SW 1271 (cell line): ENCODE measurements around the gene PROM1.

Source experiments
- DNase-seq, 2 experiments: peaks; one replicate each; lab custom pipeline; 2025; lab: John Stamatoyannopoulos, UW

PROM1 gene, protein sequence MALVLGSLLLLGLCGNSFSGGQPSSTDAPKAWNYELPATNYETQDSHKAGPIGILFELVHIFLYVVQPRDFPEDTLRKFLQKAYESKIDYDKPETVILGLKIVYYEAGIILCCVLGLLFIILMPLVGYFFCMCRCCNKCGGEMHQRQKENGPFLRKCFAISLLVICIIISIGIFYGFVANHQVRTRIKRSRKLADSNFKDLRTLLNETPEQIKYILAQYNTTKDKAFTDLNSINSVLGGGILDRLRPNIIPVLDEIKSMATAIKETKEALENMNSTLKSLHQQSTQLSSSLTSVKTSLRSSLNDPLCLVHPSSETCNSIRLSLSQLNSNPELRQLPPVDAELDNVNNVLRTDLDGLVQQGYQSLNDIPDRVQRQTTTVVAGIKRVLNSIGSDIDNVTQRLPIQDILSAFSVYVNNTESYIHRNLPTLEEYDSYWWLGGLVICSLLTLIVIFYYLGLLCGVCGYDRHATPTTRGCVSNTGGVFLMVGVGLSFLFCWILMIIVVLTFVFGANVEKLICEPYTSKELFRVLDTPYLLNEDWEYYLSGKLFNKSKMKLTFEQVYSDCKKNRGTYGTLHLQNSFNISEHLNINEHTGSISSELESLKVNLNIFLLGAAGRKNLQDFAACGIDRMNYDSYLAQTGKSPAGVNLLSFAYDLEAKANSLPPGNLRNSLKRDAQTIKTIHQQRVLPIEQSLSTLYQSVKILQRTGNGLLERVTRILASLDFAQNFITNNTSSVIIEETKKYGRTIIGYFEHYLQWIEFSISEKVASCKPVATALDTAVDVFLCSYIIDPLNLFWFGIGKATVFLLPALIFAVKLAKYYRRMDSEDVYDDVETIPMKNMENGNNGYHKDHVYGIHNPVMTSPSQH

GRCh38 chr4:16083241-16084191 lies at the start of gene PROM1:
Gene PROM1, minus strand, starts transcription at chr4:16084023. Its CDS starts 8,117 bp downstream, at chr4:16075906.
- no peak for DNase-seq

- no peak for DNase-seq
Measured at GRCh38 chr4:16133406-16133805, 49.6 kb upstream of the PROM1 start.

DNA sequence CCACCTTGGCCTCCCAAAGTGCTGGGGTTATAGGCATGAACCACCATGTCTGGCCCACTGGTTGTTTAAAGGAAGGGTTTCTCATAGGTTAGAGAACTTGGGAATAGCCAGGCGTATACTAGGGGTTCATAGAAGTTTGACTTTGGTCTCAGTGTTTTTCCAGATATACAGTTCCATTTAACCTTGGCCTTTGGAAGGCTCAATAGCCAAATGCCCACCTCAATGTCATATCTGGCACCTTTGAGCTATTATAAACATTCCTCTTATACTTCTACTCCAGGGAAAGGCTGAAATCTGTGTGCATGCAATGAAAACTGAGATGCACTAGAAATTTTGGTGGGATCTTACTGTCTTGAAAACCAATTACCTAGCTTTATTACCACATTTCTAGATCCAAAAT lies 47.5 kb upstream of the PROM1 start:
- DNase-seq = no peak

DNA sequence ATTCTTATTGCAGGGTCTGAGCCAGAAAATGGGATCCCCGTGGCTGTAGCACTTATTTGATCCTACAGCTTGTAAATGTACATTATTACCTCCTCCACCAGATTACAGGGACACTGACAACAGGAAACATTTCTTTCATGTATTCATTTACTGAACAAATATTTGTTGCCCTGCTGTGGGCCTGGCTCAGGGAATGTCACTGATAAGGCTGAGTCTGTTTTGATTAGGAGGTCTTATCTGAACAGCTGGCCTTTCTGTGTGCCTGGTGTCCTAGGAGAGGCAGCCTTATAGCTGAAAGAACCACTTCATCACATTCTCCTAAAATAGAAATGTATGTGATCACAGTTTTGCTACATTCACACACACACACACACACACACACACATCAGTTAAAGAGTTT lies 45.5 kb upstream of the PROM1 start:
- no peak for DNase-seq

DNA sequence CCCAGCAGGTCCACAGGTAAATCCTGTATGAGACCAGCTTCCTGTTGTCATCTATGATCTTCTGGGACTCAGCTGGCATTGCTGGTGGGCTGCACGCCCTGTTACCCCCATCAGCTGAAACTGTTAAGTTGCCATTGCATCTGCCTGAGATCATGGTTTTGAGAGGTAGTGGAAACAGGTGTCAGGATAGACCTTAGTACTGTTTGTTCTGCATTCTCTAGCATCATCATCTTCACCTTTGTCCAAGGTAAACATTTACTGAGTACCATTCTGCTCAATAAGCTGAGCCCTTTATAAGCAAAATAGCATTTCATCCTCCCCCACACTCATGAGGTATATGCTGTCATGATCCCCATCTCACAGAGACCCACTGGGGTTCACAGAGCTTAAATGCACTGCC lies 42.9 kb upstream of the PROM1 start:
- no peak for DNase-seq

DNA sequence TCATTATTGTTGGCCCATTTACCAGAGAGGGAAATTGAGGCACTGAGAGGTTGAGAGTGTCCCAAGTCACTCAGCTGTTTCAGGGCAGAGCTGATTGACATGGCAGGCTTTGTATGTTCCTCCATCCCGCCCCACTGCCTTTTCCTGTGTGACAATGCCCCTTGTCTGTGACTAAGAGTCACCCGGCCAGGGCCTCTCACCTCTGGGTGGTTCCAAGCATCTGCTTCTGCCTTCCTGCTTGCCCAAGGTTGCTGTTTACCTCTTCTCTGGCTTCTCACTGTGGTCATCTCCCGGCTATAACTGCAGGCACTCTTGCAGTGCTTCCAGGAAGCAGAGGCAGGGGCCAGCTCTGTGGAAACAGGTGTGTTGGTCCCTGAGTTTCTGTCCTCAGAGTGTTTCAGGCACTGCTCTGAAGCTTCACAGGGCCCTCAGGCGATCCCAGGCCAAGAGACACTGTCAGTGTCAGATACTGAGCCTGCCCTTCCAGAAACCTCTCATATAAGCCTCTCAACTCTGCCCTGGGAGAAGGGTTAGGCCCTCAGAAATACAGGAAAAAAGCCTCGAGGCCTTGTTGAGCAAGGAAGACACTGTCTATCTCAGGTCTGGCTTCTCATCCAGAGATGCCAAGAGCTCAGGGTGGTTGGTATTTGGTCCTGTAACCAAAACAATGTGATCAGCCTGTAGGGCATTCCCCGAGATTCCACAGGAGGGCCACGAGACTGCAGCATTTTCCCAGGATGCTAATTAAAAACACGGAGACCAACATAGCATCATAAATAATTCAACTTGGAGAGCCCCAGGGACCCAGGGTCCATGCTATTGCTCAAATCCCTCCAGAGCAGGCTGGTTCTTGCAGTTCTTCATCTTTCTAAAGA lies 42.0 kb upstream of the PROM1 start:
- no peak for DNase-seq

- no peak for DNase-seq
Measured at GRCh38 chr4:16124232-16124631, 40.4 kb upstream of the PROM1 start.

- DNase-seq = no peak
Measured at GRCh38 chr4:16123356-16124084, 39.7 kb upstream of the PROM1 start.

DNA sequence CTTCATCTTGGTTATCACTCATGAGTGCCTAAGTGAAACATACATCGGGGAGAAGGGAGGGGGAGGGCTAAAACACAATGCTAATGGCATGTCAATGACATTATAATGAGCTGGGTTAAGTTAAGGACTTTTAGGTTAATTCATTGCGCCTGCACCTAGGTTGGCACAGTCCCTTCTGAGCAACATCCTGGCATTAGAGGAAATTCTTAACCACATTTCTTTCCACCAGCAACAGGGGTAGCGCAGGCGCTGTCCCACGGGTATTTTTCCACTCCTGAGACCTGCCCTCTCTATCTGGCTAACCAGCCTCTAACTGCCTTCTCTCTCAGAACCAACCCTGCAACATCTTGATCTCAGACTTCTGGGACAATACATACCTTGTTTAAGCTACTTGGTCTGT lies 39.0 kb upstream of the PROM1 start:
- no peak for DNase-seq

- no peak for DNase-seq
Measured at GRCh38 chr4:16122308-16122711, 38.5 kb upstream of the PROM1 start.

DNA sequence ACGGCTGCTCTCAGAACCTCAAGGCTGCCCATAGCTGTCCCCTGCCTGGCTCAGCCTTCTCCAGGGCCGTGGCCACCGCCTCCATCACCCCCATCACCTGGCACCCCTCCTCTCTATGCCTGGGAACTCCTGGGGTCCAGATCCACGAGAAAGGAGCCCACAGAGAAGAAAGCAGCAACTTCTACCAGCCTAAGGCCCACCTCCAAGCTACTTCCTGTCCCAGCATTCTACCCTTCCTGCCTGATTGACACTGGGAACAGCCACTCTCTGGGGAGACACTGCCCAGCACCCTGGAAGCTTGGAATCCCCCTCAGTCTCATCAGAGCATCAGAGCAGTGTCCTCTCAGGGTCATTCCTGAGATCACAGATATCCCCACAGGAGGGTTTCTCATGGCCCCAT lies 36.9 kb upstream of the PROM1 start:
- no peak for DNase-seq

GRCh38 chr4:16119981-16120380 lies 36.2 kb upstream of the PROM1 start:
- no peak for DNase-seq

GRCh38 chr4:16118090-16118489 lies 34.3 kb upstream of the PROM1 start:
- no peak for DNase-seq

GRCh38 chr4:16117164-16117563 lies 33.3 kb upstream of the PROM1 start:
- no peak for DNase-seq

DNA sequence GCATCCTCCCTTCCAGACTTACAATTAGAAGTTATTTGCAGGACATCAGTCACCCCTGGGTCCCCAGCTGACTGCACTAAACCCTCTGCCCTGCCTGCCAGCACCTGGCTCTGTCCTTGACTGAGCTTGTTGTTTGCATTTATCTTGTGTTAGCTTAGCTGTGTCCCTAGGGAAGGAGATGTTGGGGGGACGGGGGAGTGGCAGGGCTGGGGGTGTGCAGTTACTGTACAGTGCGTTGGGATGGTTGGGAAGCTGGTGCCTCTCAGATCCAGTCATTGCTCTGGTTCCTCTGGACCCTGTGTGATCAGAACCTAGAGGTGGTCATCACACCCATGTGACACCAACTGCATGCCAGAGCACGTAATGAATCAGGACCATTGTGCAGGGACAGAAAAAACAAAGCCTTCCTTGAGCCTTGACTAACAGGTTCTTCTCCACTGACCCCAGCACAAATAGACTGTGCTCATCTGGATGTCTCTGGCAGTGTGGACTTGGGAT lies 32.7 kb upstream of the PROM1 start:
- no peak for DNase-seq

DNA sequence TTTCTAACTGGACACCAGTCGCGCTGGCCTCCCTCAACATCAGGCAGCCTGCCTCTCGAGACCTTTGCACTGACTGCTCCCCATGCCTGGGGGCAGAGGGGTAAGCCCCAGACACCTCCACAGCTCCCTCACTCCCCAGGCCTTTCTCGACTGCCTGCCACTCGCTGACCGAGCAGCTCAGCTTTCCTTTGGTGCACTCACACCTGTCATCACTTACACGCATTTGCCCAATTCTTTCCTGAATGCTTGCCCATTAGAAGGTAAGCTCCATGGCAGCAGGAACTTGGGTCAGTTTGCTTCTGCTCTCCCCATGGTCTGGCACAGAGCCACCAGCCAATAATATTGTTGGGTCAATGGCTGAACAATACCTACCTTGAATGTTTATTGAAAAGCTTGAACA lies 32.2 kb upstream of the PROM1 start:
- DNase-seq = no peak

DNA sequence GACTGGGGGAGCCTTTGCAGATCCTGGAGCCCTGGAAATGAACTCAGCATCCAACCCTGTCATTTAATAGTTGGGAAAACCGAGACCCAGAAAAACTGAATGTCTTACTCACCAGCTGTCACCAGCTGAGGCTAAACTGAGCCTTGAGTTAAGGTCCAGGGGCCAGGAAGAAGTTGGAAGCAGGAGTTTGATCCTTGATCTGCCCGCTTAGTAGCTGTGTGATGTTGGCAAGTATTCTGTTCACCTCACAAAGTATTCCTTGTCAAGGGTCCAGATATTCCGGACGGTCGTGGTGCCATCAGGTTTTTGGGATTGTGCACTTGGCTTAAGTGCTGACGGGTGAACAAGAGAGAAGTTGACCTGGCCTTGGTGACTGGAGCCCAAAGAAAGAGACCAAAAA lies 30.7 kb upstream of the PROM1 start:
- DNase-seq = no peak

DNA sequence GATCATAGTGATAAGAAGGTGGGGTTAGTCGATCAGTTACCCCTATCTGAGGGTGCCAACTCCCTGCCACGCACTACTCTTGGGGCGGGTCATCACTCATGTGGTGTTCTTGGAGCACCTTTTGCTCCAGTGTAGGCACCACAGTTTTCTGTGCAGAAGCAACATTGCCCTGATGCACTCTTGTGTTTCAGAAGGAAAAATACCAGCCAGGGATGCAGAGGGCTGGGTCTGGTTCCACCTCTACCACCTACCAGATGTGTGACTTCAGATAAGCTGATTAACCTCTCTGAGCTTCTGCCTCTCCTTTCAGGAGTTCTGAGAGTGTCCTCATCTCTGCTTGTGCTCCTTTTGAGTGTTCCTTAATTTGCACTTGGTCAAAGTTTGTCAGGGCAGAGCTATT lies 29.9 kb upstream of the PROM1 start:
- no peak for DNase-seq

- no peak for DNase-seq
Measured at GRCh38 chr4:16111533-16111932, 27.7 kb upstream of the PROM1 start.

GRCh38 chr4:16110661-16111290 lies 27.0 kb upstream of the PROM1 start:
- DNase-seq = no peak
